ENCODE data around the gene CDK11B.
"Not testable (repeated sequence)": the region's sequence is repeated elsewhere in the genome, so short reads cannot be mapped to it uniquely, and the experiment has no call there.

The CDK11B gene

GRCh38 chr1:1664941-1665814 is 6.4 kb upstream of the CDK11B start:
- Histone ChIP-seq H3K27ac (peak overlapping the region in 2 of 21 experiments; percentile 8 to 44), H3K4me3 (no peak overlapping the region)

- H3K4me3 ChIP-seq, H3K27ac ChIP-seq: not testable (repeated sequence)
Measured at GRCh38 chr1:1664318-1664717, 5.5 kb upstream of the CDK11B start.

GRCh38 chr1:1662830-1663560 is 4.2 kb upstream of the CDK11B start:
- H3K27ac ChIP-seq = peak overlapping the region in 17 of 21 experiments; percentile 18 to 79 (median 61)
- H3K4me3 ChIP-seq = not testable (repeated sequence)

- not testable (repeated sequence) for H3K4me3 ChIP-seq
- H3K27ac ChIP-seq = peak overlapping the region in 15 of 21 experiments; percentile 18 to 79 (median 62)
Measured at GRCh38 chr1:1662392-1662791, 3.6 kb upstream of the CDK11B start.

GRCh38 chr1:1648265-1648664 is 10.5 kb downstream of the CDK11B start:
- H3K27ac ChIP-seq, H3K4me3 ChIP-seq: not testable (repeated sequence)

GRCh38 chr1:1647567-1648241 is 11.1 kb downstream of the CDK11B start:
- H3K27ac ChIP-seq, H3K4me3 ChIP-seq: not testable (repeated sequence)

GRCh38 chr1:1646326-1646725 is 12.5 kb downstream of the CDK11B start:
- not testable (repeated sequence) for H3K27ac ChIP-seq, H3K4me3 ChIP-seq

- H3K27ac ChIP-seq, H3K4me3 ChIP-seq: not testable (repeated sequence)
Measured at GRCh38 chr1:1640711-1641461, 17.9 kb downstream of the CDK11B start.

GRCh38 chr1:1640081-1640480 is 18.7 kb downstream of the CDK11B start:
- H3K27ac ChIP-seq, H3K4me3 ChIP-seq: not testable (repeated sequence)

- H3K27ac ChIP-seq, H3K4me3 ChIP-seq: not testable (repeated sequence)
Measured at GRCh38 chr1:1639368-1639767, 19.4 kb downstream of the CDK11B start.

GRCh38 chr1:1638528-1638927 is 20.3 kb downstream of the CDK11B start:
- not testable (repeated sequence) for H3K27ac ChIP-seq, H3K4me3 ChIP-seq

- H3K27ac ChIP-seq, H3K4me3 ChIP-seq: not testable (repeated sequence)
Measured at GRCh38 chr1:1637479-1637875, 21.3 kb downstream of the CDK11B start.

GRCh38 chr1:1636621-1637478 is 22.0 kb downstream of the CDK11B start:
- not testable (repeated sequence) for H3K27ac ChIP-seq, H3K4me3 ChIP-seq

GRCh38 chr1:1634613-1635012 is 24.2 kb downstream of the CDK11B start:
- H3K27ac ChIP-seq, H3K4me3 ChIP-seq: not testable (repeated sequence)

- H3K4me3 ChIP-seq, H3K27ac ChIP-seq: not testable (repeated sequence)
Measured at GRCh38 chr1:1633409-1633808, 25.4 kb downstream of the CDK11B start.

GRCh38 chr1:1631782-1632420 is 26.9 kb downstream of the CDK11B start, which contains the start of gene MMP23B:
Gene MMP23B (plus strand): TSS chr1:1632173. CDS start chr1:1632219, 46 bp downstream.
- Histone ChIP-seq H3K4me3 (peak within 1 kb of the TSS; percentile 16 to 48 (median 35)), H3K27ac (peak within 1 kb of the TSS in 18 of 21 experiments; percentile 16 to 93 (median 82))

- H3K27ac ChIP-seq = peak overlapping the region in 20 of 21 experiments; percentile 16 to 93 (median 80)
- H3K4me3 ChIP-seq = peak overlapping the region; percentile 16 to 48 (median 35)
Measured at GRCh38 chr1:1630965-1631781, 27.6 kb downstream of the CDK11B start.

All from skin epidermis (tissue), 12 donors.